ENCODE measurements around the gene EFCAB8.

DNA sequence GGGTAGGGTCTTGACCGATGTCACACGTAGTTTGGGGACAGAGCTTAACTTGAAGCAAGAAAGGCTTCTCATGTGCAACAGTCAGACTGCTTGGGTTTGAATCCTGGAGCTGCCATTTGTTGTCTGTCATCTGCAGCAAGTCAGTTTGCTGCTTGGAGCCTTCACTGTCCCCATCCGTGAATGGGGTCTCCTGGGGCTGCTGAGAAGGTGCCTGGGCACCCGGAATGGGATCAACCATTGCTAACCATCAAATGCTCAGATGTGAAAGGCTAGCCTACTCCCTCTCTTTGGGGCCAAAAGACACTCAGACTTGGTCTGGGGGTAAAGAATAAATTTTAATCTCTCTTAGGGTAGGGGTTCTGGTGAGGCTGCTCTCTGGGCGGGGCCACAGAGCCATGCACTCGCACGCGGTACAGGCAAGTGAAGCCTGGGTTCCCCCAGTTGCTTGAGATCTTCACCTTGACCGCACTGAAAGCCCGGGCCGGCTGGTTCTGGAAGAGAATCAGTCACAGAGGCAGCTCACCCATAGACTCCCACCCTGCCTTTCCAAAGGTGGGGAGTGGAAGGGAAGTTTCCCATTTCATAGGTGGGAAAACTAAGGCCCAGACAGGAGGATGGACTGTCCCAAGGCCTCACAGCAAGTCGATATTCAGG, 124.9 kb downstream of the EFCAB8 start:
- TF ChIP-seq, protein P1, sequence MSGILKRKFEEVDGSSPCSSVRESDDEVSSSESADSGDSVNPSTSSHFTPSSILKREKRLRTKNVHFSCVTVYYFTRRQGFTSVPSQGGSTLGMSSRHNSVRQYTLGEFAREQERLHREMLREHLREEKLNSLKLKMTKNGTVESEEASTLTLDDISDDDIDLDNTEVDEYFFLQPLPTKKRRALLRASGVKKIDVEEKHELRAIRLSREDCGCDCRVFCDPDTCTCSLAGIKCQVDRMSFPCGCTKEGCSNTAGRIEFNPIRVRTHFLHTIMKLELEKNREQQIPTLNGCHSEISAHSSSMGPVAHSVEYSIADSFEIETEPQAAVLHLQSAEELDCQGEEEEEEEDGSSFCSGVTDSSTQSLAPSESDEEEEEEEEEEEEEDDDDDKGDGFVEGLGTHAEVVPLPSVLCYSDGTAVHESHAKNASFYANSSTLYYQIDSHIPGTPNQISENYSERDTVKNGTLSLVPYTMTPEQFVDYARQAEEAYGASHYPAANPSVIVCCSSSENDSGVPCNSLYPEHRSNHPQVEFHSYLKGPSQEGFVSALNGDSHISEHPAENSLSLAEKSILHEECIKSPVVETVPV (CRISPR knock-in tag; IDR thresholded peaks at IDR 0.05), result no peak
- TF ChIP-seq PPARA (CRISPR knock-in tag; IDR thresholded peaks at IDR 0.05; ENCODE audit: borderline replicate concordance) (no peak), ZFP30 (CRISPR knock-in tag; IDR thresholded peaks at IDR 0.05) (no peak), ZC3H10 (CRISPR knock-in tag; IDR thresholded peaks at IDR 0.05) (no peak), GLIS3 (CRISPR knock-in tag; IDR thresholded peaks at IDR 0.05) (no peak), TOX (CRISPR knock-in tag; IDR thresholded peaks at IDR 0.05; ENCODE audit: borderline replicate concordance) (no peak), OSR1 (CRISPR knock-in tag; IDR thresholded peaks at IDR 0.05) (no peak)
- TF ChIP-seq, protein P2, sequence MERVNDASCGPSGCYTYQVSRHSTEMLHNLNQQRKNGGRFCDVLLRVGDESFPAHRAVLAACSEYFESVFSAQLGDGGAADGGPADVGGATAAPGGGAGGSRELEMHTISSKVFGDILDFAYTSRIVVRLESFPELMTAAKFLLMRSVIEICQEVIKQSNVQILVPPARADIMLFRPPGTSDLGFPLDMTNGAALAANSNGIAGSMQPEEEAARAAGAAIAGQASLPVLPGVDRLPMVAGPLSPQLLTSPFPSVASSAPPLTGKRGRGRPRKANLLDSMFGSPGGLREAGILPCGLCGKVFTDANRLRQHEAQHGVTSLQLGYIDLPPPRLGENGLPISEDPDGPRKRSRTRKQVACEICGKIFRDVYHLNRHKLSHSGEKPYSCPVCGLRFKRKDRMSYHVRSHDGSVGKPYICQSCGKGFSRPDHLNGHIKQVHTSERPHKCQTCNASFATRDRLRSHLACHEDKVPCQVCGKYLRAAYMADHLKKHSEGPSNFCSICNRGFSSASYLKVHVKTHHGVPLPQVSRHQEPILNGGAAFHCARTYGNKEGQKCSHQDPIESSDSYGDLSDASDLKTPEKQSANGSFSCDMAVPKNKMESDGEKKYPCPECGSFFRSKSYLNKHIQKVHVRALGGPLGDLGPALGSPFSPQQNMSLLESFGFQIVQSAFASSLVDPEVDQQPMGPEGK (CRISPR knock-in tag; IDR thresholded peaks at IDR 0.05; ENCODE audit: borderline replicate concordance), result no peak

Measured in SK-N-SH treated with all-trans-retinoic acid at 6 μM for 48 hours (cell line).